ENCODE results near the gene CMTM3.

Gene CMTM3

GRCh38 chr16:66592241-66592640, 12.3 kb upstream of the CMTM3 start:
- CTCF ChIA-PET = no interaction called here
- Histone ChIP-seq H3K27ac (ENCODE audit: extremely low read depth, low read depth, low read length) (no peak overlapping the region), H3K4me3 (ENCODE audit: low read depth, low read length) (no peak overlapping the region), H3K9me3 (ENCODE audit: control insufficient read depth, insufficient read depth, low read depth, low read length) (no peaks in the 10 kb centered on the region), H3K36me3 (ENCODE audit: control insufficient read depth in 2 of 2, insufficient read depth in 1 of 2, low read length in 2 of 2) (no peaks in the 10 kb centered on the region), H3K4me1 (ENCODE audit: control insufficient read depth, insufficient read depth, low read length) (no peaks in the 10 kb centered on the region)
- TF ChIP-seq SP7 (tag by site-specific recombination; IDR thresholded peaks at IDR 0.05) (no peak), ZNF138 (tag by site-specific recombination; IDR thresholded peaks at IDR 0.05; ENCODE audit: borderline replicate concordance) (no peak), ZNF548 (tag by site-specific recombination; IDR thresholded peaks at IDR 0.05) (no peak), ZNF510 (tag by site-specific recombination; IDR thresholded peaks at IDR 0.05; ENCODE audit: insufficient replicate concordance) (no peak), ZNF629 (tag by site-specific recombination; IDR thresholded peaks at IDR 0.05) (no peak), ZNF335 (tag by site-specific recombination; conservative IDR thresholded peaks at IDR 0.05) (no peak), KLF16 (tag by site-specific recombination; IDR thresholded peaks at IDR 0.05) (no peak), ZNF174 (tag by site-specific recombination; IDR thresholded peaks at IDR 0.05) (no peak)
- TF ChIP-seq, protein P1, sequence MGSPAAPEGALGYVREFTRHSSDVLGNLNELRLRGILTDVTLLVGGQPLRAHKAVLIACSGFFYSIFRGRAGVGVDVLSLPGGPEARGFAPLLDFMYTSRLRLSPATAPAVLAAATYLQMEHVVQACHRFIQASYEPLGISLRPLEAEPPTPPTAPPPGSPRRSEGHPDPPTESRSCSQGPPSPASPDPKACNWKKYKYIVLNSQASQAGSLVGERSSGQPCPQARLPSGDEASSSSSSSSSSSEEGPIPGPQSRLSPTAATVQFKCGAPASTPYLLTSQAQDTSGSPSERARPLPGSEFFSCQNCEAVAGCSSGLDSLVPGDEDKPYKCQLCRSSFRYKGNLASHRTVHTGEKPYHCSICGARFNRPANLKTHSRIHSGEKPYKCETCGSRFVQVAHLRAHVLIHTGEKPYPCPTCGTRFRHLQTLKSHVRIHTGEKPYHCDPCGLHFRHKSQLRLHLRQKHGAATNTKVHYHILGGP (tag by site-specific recombination; IDR thresholded peaks at IDR 0.05) = no peak
- TF ChIP-seq, protein P2, sequence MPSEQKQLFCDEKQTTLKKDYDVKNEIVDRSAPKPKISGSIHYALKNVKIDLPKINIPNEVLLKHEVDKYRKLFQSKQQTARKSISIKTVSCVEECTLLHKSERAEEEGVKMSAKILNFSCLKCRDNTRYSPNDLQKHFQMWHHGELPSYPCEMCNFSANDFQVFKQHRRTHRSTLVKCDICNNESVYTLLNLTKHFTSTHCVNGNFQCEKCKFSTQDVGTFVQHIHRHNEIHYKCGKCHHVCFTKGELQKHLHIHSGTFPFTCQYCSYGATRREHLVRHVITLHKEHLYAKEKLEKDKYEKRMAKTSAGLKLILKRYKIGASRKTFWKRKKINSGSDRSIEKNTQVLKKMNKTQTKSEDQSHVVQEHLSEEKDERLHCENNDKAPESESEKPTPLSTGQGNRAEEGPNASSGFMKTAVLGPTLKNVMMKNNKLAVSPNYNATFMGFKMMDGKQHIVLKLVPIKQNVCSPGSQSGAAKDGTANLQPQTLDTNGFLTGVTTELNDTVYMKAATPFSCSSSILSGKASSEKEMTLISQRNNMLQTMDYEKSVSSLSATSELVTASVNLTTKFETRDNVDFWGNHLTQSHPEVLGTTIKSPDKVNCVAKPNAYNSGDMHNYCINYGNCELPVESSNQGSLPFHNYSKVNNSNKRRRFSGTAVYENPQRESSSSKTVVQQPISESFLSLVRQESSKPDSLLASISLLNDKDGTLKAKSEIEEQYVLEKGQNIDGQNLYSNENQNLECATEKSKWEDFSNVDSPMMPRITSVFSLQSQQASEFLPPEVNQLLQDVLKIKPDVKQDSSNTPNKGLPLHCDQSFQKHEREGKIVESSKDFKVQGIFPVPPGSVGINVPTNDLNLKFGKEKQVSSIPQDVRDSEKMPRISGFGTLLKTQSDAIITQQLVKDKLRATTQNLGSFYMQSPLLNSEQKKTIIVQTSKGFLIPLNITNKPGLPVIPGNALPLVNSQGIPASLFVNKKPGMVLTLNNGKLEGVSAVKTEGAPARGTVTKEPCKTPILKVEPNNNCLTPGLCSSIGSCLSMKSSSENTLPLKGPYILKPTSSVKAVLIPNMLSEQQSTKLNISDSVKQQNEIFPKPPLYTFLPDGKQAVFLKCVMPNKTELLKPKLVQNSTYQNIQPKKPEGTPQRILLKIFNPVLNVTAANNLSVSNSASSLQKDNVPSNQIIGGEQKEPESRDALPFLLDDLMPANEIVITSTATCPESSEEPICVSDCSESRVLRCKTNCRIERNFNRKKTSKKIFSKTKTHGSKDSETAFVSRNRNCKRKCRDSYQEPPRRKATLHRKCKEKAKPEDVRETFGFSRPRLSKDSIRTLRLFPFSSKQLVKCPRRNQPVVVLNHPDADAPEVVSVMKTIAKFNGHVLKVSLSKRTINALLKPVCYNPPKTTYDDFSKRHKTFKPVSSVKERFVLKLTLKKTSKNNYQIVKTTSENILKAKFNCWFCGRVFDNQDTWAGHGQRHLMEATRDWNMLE (tag by site-specific recombination; conservative IDR thresholded peaks at IDR 0.05; ENCODE audit: low read depth) = no peak
- TF ChIP-seq, protein P3, sequence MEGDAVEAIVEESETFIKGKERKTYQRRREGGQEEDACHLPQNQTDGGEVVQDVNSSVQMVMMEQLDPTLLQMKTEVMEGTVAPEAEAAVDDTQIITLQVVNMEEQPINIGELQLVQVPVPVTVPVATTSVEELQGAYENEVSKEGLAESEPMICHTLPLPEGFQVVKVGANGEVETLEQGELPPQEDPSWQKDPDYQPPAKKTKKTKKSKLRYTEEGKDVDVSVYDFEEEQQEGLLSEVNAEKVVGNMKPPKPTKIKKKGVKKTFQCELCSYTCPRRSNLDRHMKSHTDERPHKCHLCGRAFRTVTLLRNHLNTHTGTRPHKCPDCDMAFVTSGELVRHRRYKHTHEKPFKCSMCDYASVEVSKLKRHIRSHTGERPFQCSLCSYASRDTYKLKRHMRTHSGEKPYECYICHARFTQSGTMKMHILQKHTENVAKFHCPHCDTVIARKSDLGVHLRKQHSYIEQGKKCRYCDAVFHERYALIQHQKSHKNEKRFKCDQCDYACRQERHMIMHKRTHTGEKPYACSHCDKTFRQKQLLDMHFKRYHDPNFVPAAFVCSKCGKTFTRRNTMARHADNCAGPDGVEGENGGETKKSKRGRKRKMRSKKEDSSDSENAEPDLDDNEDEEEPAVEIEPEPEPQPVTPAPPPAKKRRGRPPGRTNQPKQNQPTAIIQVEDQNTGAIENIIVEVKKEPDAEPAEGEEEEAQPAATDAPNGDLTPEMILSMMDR (tag by site-specific recombination; IDR thresholded peaks at IDR 0.05) = no peak
- POLR2A ChIA-PET = no interaction called here

GRCh38 chr16:66592814-66593213, 11.7 kb upstream of the CMTM3 start:
- Histone ChIP-seq H3K4me1 (ENCODE audit: control insufficient read depth, insufficient read depth, low read length) (no peaks in the 10 kb centered on the region), H3K27ac (ENCODE audit: extremely low read depth, low read depth, low read length) (no peak overlapping the region), H3K36me3 (ENCODE audit: control insufficient read depth in 2 of 2, insufficient read depth in 1 of 2, low read length in 2 of 2) (no peaks in the 10 kb centered on the region), H3K9me3 (ENCODE audit: control insufficient read depth, insufficient read depth, low read depth, low read length) (no peaks in the 10 kb centered on the region), H3K4me3 (ENCODE audit: low read depth, low read length) (no peak overlapping the region)
- TF ChIP-seq ZNF146 (tag by site-specific recombination; IDR thresholded peaks at IDR 0.05) = peak; percentile 42; the same call in 1 of the 2 replicates
- no peak for TF ChIP-seq ZNF202 (tag by site-specific recombination; IDR thresholded peaks at IDR 0.05; ENCODE audit: borderline replicate concordance)
- CTCF ChIA-PET = interaction anchor here (0.9 kb wide), 1 partner anchor 249 kb away, joined by 5 read pairs; no protein-coding TSS in a partner anchor
- POLR2A ChIA-PET = no interaction called here

GRCh38 chr16:66594739-66595138, 9.8 kb upstream of the CMTM3 start:
- POLR2A ChIA-PET = no interaction called here
- Histone ChIP-seq H3K4me3 (ENCODE audit: low read depth, low read length) (no peak overlapping the region), H3K27ac (ENCODE audit: extremely low read depth, low read depth, low read length) (no peak overlapping the region), H3K9me3 (ENCODE audit: control insufficient read depth, insufficient read depth, low read depth, low read length) (no peaks in the 10 kb centered on the region), H3K4me1 (ENCODE audit: control insufficient read depth, insufficient read depth, low read length) (no peaks in the 10 kb centered on the region), H3K36me3 (ENCODE audit: control insufficient read depth in 2 of 2, insufficient read depth in 1 of 2, low read length in 2 of 2) (no peaks in the 10 kb centered on the region)
- CTCF ChIA-PET = interaction anchor here (0.7 to 2.0 kb wide), 2 partner anchors 14 to 189 kb away, joined by 3 to 4 read pairs; no protein-coding TSS in a partner anchor
- TF ChIP-seq ZNF521 (tag by site-specific recombination; IDR thresholded peaks at IDR 0.05) = no peak
- TF ChIP-seq ZNF843 (tag by site-specific recombination; IDR thresholded peaks at IDR 0.05) = no peak
- no peak for TF ChIP-seq ZNF133 (tag by site-specific recombination; IDR thresholded peaks at IDR 0.05)
- no peak for TF ChIP-seq ZNF114 (tag by site-specific recombination; IDR thresholded peaks at IDR 0.05)
- no peak for TF ChIP-seq ZNF529 (tag by site-specific recombination; IDR thresholded peaks at IDR 0.05; ENCODE audit: insufficient replicate concordance)
- no peak for TF ChIP-seq ZNF626 (tag by site-specific recombination; IDR thresholded peaks at IDR 0.05)
- TF ChIP-seq ZNF670 (tag by site-specific recombination; IDR thresholded peaks at IDR 0.05; ENCODE audit: low read depth) = no peak
- TF ChIP-seq ZNF155 (tag by site-specific recombination; IDR thresholded peaks at IDR 0.05) = no peak
- no peak for TF ChIP-seq ZNF610 (tag by site-specific recombination; IDR thresholded peaks at IDR 0.05; ENCODE audit: borderline replicate concordance)
- no peak for TF ChIP-seq ZNF571 (tag by site-specific recombination; IDR thresholded peaks at IDR 0.05)
- TF ChIP-seq, protein P4, sequence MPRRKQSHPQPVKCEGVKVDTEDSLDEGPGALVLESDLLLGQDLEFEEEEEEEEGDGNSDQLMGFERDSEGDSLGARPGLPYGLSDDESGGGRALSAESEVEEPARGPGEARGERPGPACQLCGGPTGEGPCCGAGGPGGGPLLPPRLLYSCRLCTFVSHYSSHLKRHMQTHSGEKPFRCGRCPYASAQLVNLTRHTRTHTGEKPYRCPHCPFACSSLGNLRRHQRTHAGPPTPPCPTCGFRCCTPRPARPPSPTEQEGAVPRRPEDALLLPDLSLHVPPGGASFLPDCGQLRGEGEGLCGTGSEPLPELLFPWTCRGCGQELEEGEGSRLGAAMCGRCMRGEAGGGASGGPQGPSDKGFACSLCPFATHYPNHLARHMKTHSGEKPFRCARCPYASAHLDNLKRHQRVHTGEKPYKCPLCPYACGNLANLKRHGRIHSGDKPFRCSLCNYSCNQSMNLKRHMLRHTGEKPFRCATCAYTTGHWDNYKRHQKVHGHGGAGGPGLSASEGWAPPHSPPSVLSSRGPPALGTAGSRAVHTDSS (tag by site-specific recombination; IDR thresholded peaks at IDR 0.05) = no peak

All from HEK293 (cell line).